GM21576 (cell line): ENCODE measurements around the gene B4GALT5.
"Not testable (repeated sequence)": the region's sequence is repeated elsewhere in the genome, so short reads cannot be mapped to it uniquely, and the experiment has no call there.

ENCODE experiments used
- ATAC-seq: cut with Tn5 transposase; IDR thresholded peaks from one replicate; pipeline ENCODE4 v1.9.1; 2021; ENCODE audit warnings: mild to moderate bottlenecking, moderate library complexity; ENCODE audit not compliant: unreplicated experiment

B4GALT5 gene

GRCh38 chr20:49681850-49682216, 31.8 kb downstream of the B4GALT5 start:
- no peak for ATAC-seq

GRCh38 chr20:49680484-49680883, 33.2 kb downstream of the B4GALT5 start:
- ATAC-seq = no peak

GRCh38 chr20:49679634-49680033, 34.0 kb downstream of the B4GALT5 start:
- ATAC-seq = no peak

- ATAC-seq = no peak
Observed at GRCh38 chr20:49677777-49678758, 35.6 kb downstream of the B4GALT5 start.

GRCh38 chr20:49676581-49677291, 36.9 kb downstream of the B4GALT5 start:
- peak; percentile 47 for ATAC-seq

- peak; percentile 37 for ATAC-seq
Observed at GRCh38 chr20:49675368-49676151, 38.1 kb downstream of the B4GALT5 start.

GRCh38 chr20:49674383-49675352, 39.0 kb downstream of the B4GALT5 start:
- ATAC-seq = no peak

- no peak for ATAC-seq
Observed at GRCh38 chr20:49672096-49672664, 41.5 kb downstream of the B4GALT5 start.

GRCh38 chr20:49671433-49671832, 42.2 kb downstream of the B4GALT5 start:
- no peak for ATAC-seq

GRCh38 chr20:49669601-49670189, 44.0 kb downstream of the B4GALT5 start:
- peak; percentile 50 for ATAC-seq

- ATAC-seq = not testable (repeated sequence)
Observed at GRCh38 chr20:49668878-49669195, 44.8 kb downstream of the B4GALT5 start.

- ATAC-seq = peak; percentile 65
Observed at GRCh38 chr20:49668181-49668877, 45.3 kb downstream of the B4GALT5 start.

GRCh38 chr20:49666911-49667310, 46.8 kb downstream of the B4GALT5 start:
- ATAC-seq = no peak

- no peak for ATAC-seq
Observed at GRCh38 chr20:49665796-49666195, 47.9 kb downstream of the B4GALT5 start.

- ATAC-seq = no peak
Observed at GRCh38 chr20:49664612-49665313, 48.9 kb downstream of the B4GALT5 start.

GRCh38 chr20:49663112-49663511, 50.6 kb downstream of the B4GALT5 start:
- no peak for ATAC-seq

- no peak for ATAC-seq
Observed at GRCh38 chr20:49661560-49662329, 51.9 kb downstream of the B4GALT5 start.
